Hepatocyte (in vitro differentiated cells): ENCODE results near the gene LGR5. TPM values are rescaled to one million over a fixed set of nuclear protein-coding genes. Genes with fewer than 3 reads are reported as not detected.
A peak's percentile ranks its signal among the peaks of the same experiment; 100 is the strongest.

Experiments
- DNase-seq: peaks from one replicate; pipeline ENCODE4 v3.0.0-alpha.2; 2016; ENCODE audit warnings: low spot score
- H2AFZ ChIP-seq: fragments of 200-600 bp; sonication (generic); 2 replicates; pipeline ENCODE4 v1.6.0; 2016; ENCODE audit warnings: antibody characterized with exemption, mild to moderate bottlenecking
- H3K27ac ChIP-seq: fragments of 200-600 bp; sonication (generic); 2 replicates; pipeline ENCODE4 v1.5.1; 2016; ENCODE audit warnings: mild to moderate bottlenecking
- H3K27me3 ChIP-seq: fragments of 200-600 bp; sonication (generic); 2 replicates; pipeline ENCODE4 v1.6.1; 2016
- H3K36me3 ChIP-seq: fragments of 200-600 bp; sonication (generic); replicated peaks from 2 replicates; pipeline ENCODE4 v1.5.1; 2016; ENCODE audit warnings: low read depth; ENCODE audit not compliant: insufficient read depth
- H3K4me1 ChIP-seq: fragments of 200-600 bp; sonication (generic); 2 replicates; pipeline ENCODE4 v1.5.1; 2016; ENCODE audit warnings: mild to moderate bottlenecking, moderate library complexity; ENCODE audit not compliant: insufficient read depth
- H3K4me2 ChIP-seq: fragments of 200-600 bp; sonication (generic); 2 replicates; pipeline ENCODE4 v1.6.0; 2016
- H3K4me3 ChIP-seq: fragments of 200-600 bp; sonication (generic); 2 replicates; pipeline ENCODE4 v1.5.1; 2016; ENCODE audit warnings: mild to moderate bottlenecking
- H3K79me2 ChIP-seq: fragments of 200-600 bp; sonication (generic); 2 replicates; pipeline ENCODE4 v1.6.0; 2017; ENCODE audit warnings: mild to moderate bottlenecking
- H3K9me2 ChIP-seq: fragments of 200-600 bp; sonication (generic); replicated peaks from 2 replicates; pipeline ENCODE4 v1.6.0; 2017; ENCODE audit warnings: mild to moderate bottlenecking; ENCODE audit not compliant: insufficient read depth
- H3K9me3 ChIP-seq: fragments of 200-600 bp; sonication (generic); 2 replicates; pipeline ENCODE4 v1.5.1; 2016; ENCODE audit warnings: low read depth, mild to moderate bottlenecking
- H4K20me1 ChIP-seq: fragments of 200-600 bp; sonication (generic); 2 replicates; pipeline ENCODE4 v1.6.0; 2016; ENCODE audit warnings: mild to moderate bottlenecking; ENCODE audit not compliant: insufficient read depth, poor library complexity, severe bottlenecking
- EZH2 ChIP-seq: fragments of 200-600 bp; sonication (generic); IDR thresholded peaks from 2 replicates; pipeline ENCODE4 v1.6.1; 2016; ENCODE audit warnings: antibody characterized with exemption, mild to moderate bottlenecking, borderline replicate concordance
- EZH2phosphoT487 ChIP-seq: fragments of 200-600 bp; sonication (generic); IDR thresholded peaks from one replicate; pipeline ENCODE4 v1.6.1; 2018; ENCODE audit warnings: antibody characterized with exemption, mild to moderate bottlenecking, low read depth, moderate library complexity; ENCODE audit not compliant: unreplicated experiment, severe bottlenecking
- WGBS: methylation state at CpG from one replicate; pipeline ENCODE4 v1.1.6; 2016; ENCODE audit warnings: low lambda C conversion rate; ENCODE audit errors: missing lambda C conversion rate; 5-methylcytosine and 5-hydroxymethylcytosine counted together
- polyA plus RNA-seq: library from polyadenylated mRNA; unstranded; fragments of >200 nt; fragmentation: Nextera tagmentation; extraction: Ambion mirVana; gene quantifications from 2 replicates; pipeline ENCODE4 v1.2.1, GENCODE V29; 2016
- total RNA-seq: library from RNA; depleted of rRNA; stranded (reverse); fragments of >200 nt; gene quantifications from 2 replicates; pipeline ENCODE4 v1.2.3, GENCODE V29; 2014
- TF ChIP-seq, protein P1 (sequence below): fragments of 200-600 bp; sonication (generic); IDR thresholded peaks from 2 replicates; pipeline ENCODE4 v1.5.1; 2016; ENCODE audit warnings: antibody characterized with exemption, mild to moderate bottlenecking; ENCODE audit not compliant: poor library complexity

Gene LGR5
- total and polyA plus RNA-seq, 2 experiments from 2014 or later = 4.4 to 5.7 TPM

DNA sequence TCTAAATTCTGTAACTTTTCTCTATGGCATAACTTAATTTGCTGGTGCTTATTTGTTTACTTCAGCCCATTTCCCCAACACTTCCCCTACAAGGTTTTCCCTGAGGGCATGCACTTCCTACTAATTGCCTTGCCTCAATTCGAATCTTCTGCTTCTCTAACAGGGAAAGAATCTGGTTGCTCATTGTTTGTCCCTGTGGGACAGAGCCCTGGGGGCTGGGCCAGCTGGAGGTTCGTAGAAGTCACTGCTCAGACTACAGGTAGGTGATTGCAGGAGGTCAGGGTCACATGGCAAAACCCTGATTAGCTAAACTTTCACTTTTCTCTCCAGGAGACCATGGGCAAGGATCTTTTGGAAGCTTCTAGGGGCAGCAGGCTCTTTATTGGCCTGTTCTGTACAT is 152.0 kb downstream of the LGR5 start:
- H4K20me1 ChIP-seq = no peaks in the 10 kb centered on the region
- no peak overlapping the region for H3K4me2 ChIP-seq
- H3K27me3 ChIP-seq = no peaks in the 10 kb centered on the region
- no peaks in the 10 kb centered on the region for H3K9me2 ChIP-seq
- TF ChIP-seq EZH2phosphoT487 (no peak), EZH2 (no peak)
- TF ChIP-seq, protein P1, sequence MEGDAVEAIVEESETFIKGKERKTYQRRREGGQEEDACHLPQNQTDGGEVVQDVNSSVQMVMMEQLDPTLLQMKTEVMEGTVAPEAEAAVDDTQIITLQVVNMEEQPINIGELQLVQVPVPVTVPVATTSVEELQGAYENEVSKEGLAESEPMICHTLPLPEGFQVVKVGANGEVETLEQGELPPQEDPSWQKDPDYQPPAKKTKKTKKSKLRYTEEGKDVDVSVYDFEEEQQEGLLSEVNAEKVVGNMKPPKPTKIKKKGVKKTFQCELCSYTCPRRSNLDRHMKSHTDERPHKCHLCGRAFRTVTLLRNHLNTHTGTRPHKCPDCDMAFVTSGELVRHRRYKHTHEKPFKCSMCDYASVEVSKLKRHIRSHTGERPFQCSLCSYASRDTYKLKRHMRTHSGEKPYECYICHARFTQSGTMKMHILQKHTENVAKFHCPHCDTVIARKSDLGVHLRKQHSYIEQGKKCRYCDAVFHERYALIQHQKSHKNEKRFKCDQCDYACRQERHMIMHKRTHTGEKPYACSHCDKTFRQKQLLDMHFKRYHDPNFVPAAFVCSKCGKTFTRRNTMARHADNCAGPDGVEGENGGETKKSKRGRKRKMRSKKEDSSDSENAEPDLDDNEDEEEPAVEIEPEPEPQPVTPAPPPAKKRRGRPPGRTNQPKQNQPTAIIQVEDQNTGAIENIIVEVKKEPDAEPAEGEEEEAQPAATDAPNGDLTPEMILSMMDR = no peak
- no peak for DNase-seq
- H3K4me3 ChIP-seq = no peak overlapping the region
- H3K27ac ChIP-seq = no peak overlapping the region
- 39% methylated on average over 2 of the region's 2 CpGs for whole genome bisulfite sequencing
- H2AFZ ChIP-seq = no peak overlapping the region
- no peaks in the 10 kb centered on the region for H3K9me3 ChIP-seq
- H3K79me2 ChIP-seq = no peaks in the 10 kb centered on the region
- no peaks in the 10 kb centered on the region for H3K4me1 ChIP-seq
- no peaks in the 10 kb centered on the region for H3K36me3 ChIP-seq

DNA sequence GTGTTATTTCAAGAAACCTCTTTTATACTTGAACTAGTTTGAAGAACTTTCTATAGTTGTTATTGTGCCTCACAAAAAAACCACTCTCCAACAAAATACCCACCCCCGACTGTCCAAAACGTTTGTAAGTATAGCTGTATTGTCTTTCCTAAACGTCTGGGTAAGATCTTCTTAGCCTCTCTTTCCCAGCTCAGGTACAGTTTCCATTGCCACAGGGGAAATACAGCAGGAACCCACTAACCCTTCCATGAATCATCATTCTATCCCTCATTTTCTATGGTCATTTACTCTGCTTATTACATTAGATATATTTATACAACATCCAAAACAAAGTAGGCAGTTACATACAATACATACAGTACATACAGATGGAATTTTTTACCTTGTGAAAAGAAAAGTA is 153.2 kb downstream of the LGR5 start:
- Histone ChIP-seq H3K36me3 (no peaks in the 10 kb centered on the region), H3K9me2 (no peaks in the 10 kb centered on the region), H3K4me1 (no peaks in the 10 kb centered on the region), H2AFZ (no peak overlapping the region), H3K4me2 (no peak overlapping the region), H3K9me3 (no peaks in the 10 kb centered on the region), H3K27ac (no peak overlapping the region), H3K79me2 (no peaks in the 10 kb centered on the region), H3K4me3 (no peak overlapping the region), H4K20me1 (no peaks in the 10 kb centered on the region), H3K27me3 (no peaks in the 10 kb centered on the region)
- DNase-seq = no peak
- TF ChIP-seq, protein P1 = no peak
- no peak for TF ChIP-seq EZH2phosphoT487
- no peak for TF ChIP-seq EZH2
- WGBS = 68% methylated on average over 3 of the region's 3 CpGs

DNA sequence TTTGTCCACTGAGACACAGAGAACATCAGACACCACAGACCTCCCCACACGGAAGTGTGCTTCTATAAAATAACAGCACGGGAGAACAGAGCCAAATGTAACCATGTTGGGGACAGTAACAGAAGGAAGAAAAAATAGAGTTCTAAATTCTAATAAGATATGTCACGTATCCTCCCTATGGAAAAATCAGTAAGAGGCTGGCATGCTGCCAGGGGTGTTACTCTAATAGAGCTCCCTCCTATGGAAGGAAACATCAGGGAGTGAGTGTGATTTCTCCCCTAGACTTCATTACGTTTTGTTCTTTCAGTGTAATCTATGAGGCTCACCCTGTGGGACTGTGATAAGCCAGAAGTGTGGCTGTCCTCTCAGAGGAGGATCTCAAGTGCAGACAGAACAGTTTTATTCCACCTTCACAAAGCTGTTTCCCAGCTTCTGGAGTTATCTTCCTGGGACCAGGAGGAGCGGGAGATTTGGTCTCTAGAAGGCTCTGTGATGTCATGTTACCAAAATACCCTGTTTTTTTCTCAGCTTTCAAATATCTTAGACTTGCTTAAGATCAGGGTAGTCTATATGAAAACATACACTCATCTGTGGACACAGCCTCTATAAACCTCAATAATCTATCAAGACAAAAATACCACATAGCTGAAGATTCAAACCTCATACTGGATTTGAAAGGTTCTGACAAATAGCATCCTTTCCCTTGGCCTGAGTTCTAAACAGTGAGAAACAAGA is 154.8 kb downstream of the LGR5 start:
- Histone ChIP-seq H2AFZ (no peak overlapping the region), H3K4me1 (no peaks in the 10 kb centered on the region), H3K79me2 (no peaks in the 10 kb centered on the region), H3K9me2 (no peaks in the 10 kb centered on the region), H3K36me3 (no peaks in the 10 kb centered on the region), H3K4me3 (no peak overlapping the region), H3K27ac (no peak overlapping the region), H3K4me2 (no peak overlapping the region), H3K27me3 (no peaks in the 10 kb centered on the region), H3K9me3 (no peaks in the 10 kb centered on the region), H4K20me1 (no peaks in the 10 kb centered on the region)
- TF ChIP-seq, protein P1 = no peak
- no peak for TF ChIP-seq EZH2
- no peak for TF ChIP-seq EZH2phosphoT487
- 61% methylated on average over 5 of the region's 5 CpGs for WGBS
- peak; percentile 26 for DNase-seq
